Thymus (tissue), 11 donors: Measurements from ENCODE around the gene FHIT. TPM values are rescaled to one million over a fixed set of nuclear protein-coding genes. Genes with fewer than 3 reads are reported as not detected.

Experiments used
- DNase-seq, 9 donors: peaks; one replicate each; pipeline ENCODE4 v3.0.0-alpha.2; 2013; ENCODE audit warnings: low spot score in 9 of 9, low read depth in 6 of 9, missing footprints in 1 of 9
- H3K27ac ChIP-seq, 2 donors: one replicate each; pipeline ENCODE4 v1.5.1; 2013; ENCODE audit warnings: control low read depth in 1 of 2, low read depth in 1 of 2, low read length in 1 of 2, mild to moderate bottlenecking in 1 of 2, moderate library complexity in 1 of 2
- H3K27me3 ChIP-seq, 2 donors: one replicate each; pipeline ENCODE4 v1.5.1; 2013; ENCODE audit warnings: low read length in 1 of 2; ENCODE audit not compliant: control insufficient read depth in 2 of 2, insufficient read depth in 1 of 2
- H3K36me3 ChIP-seq, 2 donors: one replicate each; pipeline ENCODE4 v1.5.1; 2013; ENCODE audit warnings: low read length in 1 of 2, mild to moderate bottlenecking in 1 of 2, moderate library complexity in 1 of 2; ENCODE audit not compliant: control insufficient read depth in 2 of 2, insufficient read depth in 2 of 2
- H3K4me1 ChIP-seq, 2 donors: one replicate each; pipeline ENCODE4 v1.5.1; 2013; ENCODE audit warnings: low read length in 2 of 2; ENCODE audit not compliant: control insufficient read depth in 2 of 2, insufficient read depth in 2 of 2
- H3K4me3 ChIP-seq, 2 donors: one replicate each; pipeline ENCODE4 v1.5.1; 2013; ENCODE audit warnings: low read length in 2 of 2, control low read depth in 1 of 2, mild to moderate bottlenecking in 1 of 2
- H3K9me3 ChIP-seq, 2 donors: one replicate each; pipeline ENCODE4 v1.5.1; 2013; ENCODE audit warnings: low read length in 1 of 2, mild to moderate bottlenecking in 1 of 2; ENCODE audit not compliant: control insufficient read depth in 2 of 2, insufficient read depth in 1 of 2
- WGBS: extraction: QIAGEN DNeasy Blood & Tissue Kit; methylation state at CpG from one replicate; pipeline ENCODE4 v1.1.7; 2013; 5-methylcytosine and 5-hydroxymethylcytosine counted together
- polyA plus RNA-seq: library from polyadenylated mRNA; stranded (reverse); fragments of 200-250 nt; gene quantifications from one replicate; pipeline ENCODE4 v1.2.3, GENCODE V29; 2013
- total RNA-seq: library from RNA; stranded (reverse); fragments of 120-200 nt; gene quantifications from one replicate; pipeline ENCODE4 v1.2.4, GENCODE V29; 2013
- donor health status: healthy.

The FHIT gene
- total and polyA plus RNA-seq, 2 donors = 9.2 to 13.2 TPM

GRCh38 chr3:60448696-60449095 lies 802.6 kb downstream of the FHIT start:
- no peaks in the 10 kb centered on the region for H3K27me3 ChIP-seq
- no peak for DNase-seq
- no peaks in the 10 kb centered on the region for H3K9me3 ChIP-seq
- no peak overlapping the region for H3K4me3 ChIP-seq
- H3K36me3 ChIP-seq = no peaks in the 10 kb centered on the region
- H3K4me1 ChIP-seq = no peaks in the 10 kb centered on the region
- no peak overlapping the region for H3K27ac ChIP-seq
- WGBS = 98% methylated on average over 3 of the region's 3 CpGs

- Histone ChIP-seq H3K4me3 (no peak overlapping the region), H3K27ac (no peak overlapping the region), H3K9me3 (no peaks in the 10 kb centered on the region), H3K36me3 (no peaks in the 10 kb centered on the region), H3K4me1 (no peaks in the 10 kb centered on the region), H3K27me3 (no peaks in the 10 kb centered on the region)
- 87% methylated on average over 3 of the region's 3 CpGs for WGBS
- DNase-seq = no peak
These were observed 805.8 kb downstream of the FHIT start for GRCh38 chr3:60445446-60445845.

- no peak overlapping the region for H3K4me3 ChIP-seq
- no peak overlapping the region for H3K27ac ChIP-seq
- H3K27me3 ChIP-seq = no peaks in the 10 kb centered on the region
- H3K36me3 ChIP-seq = no peaks in the 10 kb centered on the region
- DNase-seq = no peak
- H3K4me1 ChIP-seq = no peaks in the 10 kb centered on the region
- WGBS = 73% methylated on average over 5 of the region's 5 CpGs
- no peaks in the 10 kb centered on the region for H3K9me3 ChIP-seq
These were observed 806.3 kb downstream of the FHIT start for GRCh38 chr3:60444898-60445437.

GRCh38 chr3:60440869-60441268 lies 810.4 kb downstream of the FHIT start:
- 97% methylated on average over 2 of the region's 2 CpGs for WGBS
- Histone ChIP-seq H3K27me3 (no peaks in the 10 kb centered on the region), H3K9me3 (no peaks in the 10 kb centered on the region), H3K4me3 (no peak overlapping the region), H3K36me3 (no peaks in the 10 kb centered on the region), H3K4me1 (no peaks in the 10 kb centered on the region), H3K27ac (no peak overlapping the region)
- DNase-seq = no peak

- no peaks in the 10 kb centered on the region for H3K36me3 ChIP-seq
- H3K4me1 ChIP-seq = no peaks in the 10 kb centered on the region
- WGBS = 98% methylated on average over 4 of the region's 4 CpGs
- no peaks in the 10 kb centered on the region for H3K9me3 ChIP-seq
- no peak overlapping the region for H3K27ac ChIP-seq
- H3K27me3 ChIP-seq = no peaks in the 10 kb centered on the region
- DNase-seq = no peak
- H3K4me3 ChIP-seq = no peak overlapping the region
These were observed 815.2 kb downstream of the FHIT start for GRCh38 chr3:60435941-60436650.

- H3K36me3 ChIP-seq = no peaks in the 10 kb centered on the region
- H3K9me3 ChIP-seq = no peaks in the 10 kb centered on the region
- H3K4me1 ChIP-seq = peaks cover under 1 to 4% of the 10 kb centered on the region in 2 donors
- H3K27ac ChIP-seq = no peak overlapping the region
- DNase-seq = no peak
- no peak overlapping the region for H3K4me3 ChIP-seq
- H3K27me3 ChIP-seq = no peaks in the 10 kb centered on the region
These were observed 816.3 kb downstream of the FHIT start for GRCh38 chr3:60434950-60435349.

- H3K27ac ChIP-seq = no peak overlapping the region
- H3K36me3 ChIP-seq = no peaks in the 10 kb centered on the region
- H3K4me3 ChIP-seq = no peak overlapping the region
- H3K27me3 ChIP-seq = no peaks in the 10 kb centered on the region
- 52% methylated on average over 1 of the region's 1 CpG for WGBS
- peaks cover 4 to 9% of the 10 kb centered on the region in 2 donors for H3K4me1 ChIP-seq
- no peak for DNase-seq
- no peaks in the 10 kb centered on the region for H3K9me3 ChIP-seq
These were observed 816.9 kb downstream of the FHIT start for GRCh38 chr3:60434323-60434722.

- Histone ChIP-seq H3K9me3 (no peaks in the 10 kb centered on the region), H3K36me3 (no peaks in the 10 kb centered on the region), H3K27ac (no peak overlapping the region), H3K27me3 (no peaks in the 10 kb centered on the region), H3K4me1 (peaks cover 4 to 10% of the 10 kb centered on the region in 2 donors), H3K4me3 (no peak overlapping the region)
- peak in 3 of 9 donors; percentile 10 to 33 (median 11) for DNase-seq
- WGBS = 58% methylated on average over 5 of the region's 5 CpGs
These were observed 819.7 kb downstream of the FHIT start for GRCh38 chr3:60431599-60431958.

GRCh38 chr3:60430205-60430604 lies 821.0 kb downstream of the FHIT start:
- Histone ChIP-seq H3K9me3 (no peaks in the 10 kb centered on the region), H3K27me3 (no peaks in the 10 kb centered on the region), H3K4me3 (no peak overlapping the region), H3K4me1 (peaks cover 4 to 10% of the 10 kb centered on the region in 2 donors), H3K36me3 (no peaks in the 10 kb centered on the region), H3K27ac (no peak overlapping the region)
- WGBS = 92% methylated on average over 1 of the region's 1 CpG
- peak in 4 of 9 donors; percentile 12 to 60 (median 16) for DNase-seq
